ENCODE results near the gene PCNX2. TPM values are rescaled to one million over a fixed set of nuclear protein-coding genes. Genes with fewer than 3 reads are reported as not detected.

Gene PCNX2
- total RNA-seq, 6 experiments from 2014 or later: 9.9 to 15.6 (median 13.5) TPM

DNA sequence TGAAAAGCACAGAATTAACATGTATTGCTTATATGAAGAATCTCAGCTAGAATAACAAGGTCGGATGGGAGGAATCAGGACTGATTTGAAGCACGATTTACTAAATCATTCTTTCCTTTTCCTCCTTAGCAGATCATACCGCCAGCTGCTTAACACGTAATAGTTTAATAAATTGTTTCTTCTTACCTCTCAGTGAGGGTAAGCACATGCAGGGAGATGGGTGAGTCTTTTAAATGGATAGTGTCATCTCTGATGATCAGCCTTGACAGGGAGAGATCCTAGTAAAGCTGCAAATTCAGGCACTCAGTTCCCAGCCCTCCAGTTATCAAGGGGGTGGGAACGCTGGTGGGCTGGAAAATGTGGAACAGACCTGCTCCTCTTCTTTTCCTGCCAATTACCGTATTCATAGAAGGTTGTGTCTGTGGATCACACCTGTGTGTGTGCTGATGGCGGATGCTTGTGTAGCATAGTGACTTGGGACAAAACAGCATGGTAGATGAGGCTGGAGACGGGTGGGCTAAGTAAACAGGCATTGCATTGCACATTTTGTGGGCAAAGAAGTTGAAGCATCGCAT, 314.5 kb downstream of the PCNX2 start:
- H3K9me3 Mint-ChIP-seq: no peaks in the 10 kb centered on the region
- H3K27ac Mint-ChIP-seq: no peak overlapping the region
- no peak overlapping the region for H3K4me3 Mint-ChIP-seq
- H3K36me3 Mint-ChIP-seq (ENCODE audit: low read depth): peaks cover 31% of the 10 kb centered on the region
- DNase-seq: no peak
- H3K27me3 Mint-ChIP-seq (ENCODE audit: insufficient read depth): no peaks in the 10 kb centered on the region; the same call in 1 of the 2 replicates
- TF ChIP-seq, protein P1, sequence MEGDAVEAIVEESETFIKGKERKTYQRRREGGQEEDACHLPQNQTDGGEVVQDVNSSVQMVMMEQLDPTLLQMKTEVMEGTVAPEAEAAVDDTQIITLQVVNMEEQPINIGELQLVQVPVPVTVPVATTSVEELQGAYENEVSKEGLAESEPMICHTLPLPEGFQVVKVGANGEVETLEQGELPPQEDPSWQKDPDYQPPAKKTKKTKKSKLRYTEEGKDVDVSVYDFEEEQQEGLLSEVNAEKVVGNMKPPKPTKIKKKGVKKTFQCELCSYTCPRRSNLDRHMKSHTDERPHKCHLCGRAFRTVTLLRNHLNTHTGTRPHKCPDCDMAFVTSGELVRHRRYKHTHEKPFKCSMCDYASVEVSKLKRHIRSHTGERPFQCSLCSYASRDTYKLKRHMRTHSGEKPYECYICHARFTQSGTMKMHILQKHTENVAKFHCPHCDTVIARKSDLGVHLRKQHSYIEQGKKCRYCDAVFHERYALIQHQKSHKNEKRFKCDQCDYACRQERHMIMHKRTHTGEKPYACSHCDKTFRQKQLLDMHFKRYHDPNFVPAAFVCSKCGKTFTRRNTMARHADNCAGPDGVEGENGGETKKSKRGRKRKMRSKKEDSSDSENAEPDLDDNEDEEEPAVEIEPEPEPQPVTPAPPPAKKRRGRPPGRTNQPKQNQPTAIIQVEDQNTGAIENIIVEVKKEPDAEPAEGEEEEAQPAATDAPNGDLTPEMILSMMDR (IDR thresholded peaks at IDR 0.05): no peak
- peaks cover 25% of the 10 kb centered on the region for H3K4me1 Mint-ChIP-seq (ENCODE audit: low read depth)

DNA sequence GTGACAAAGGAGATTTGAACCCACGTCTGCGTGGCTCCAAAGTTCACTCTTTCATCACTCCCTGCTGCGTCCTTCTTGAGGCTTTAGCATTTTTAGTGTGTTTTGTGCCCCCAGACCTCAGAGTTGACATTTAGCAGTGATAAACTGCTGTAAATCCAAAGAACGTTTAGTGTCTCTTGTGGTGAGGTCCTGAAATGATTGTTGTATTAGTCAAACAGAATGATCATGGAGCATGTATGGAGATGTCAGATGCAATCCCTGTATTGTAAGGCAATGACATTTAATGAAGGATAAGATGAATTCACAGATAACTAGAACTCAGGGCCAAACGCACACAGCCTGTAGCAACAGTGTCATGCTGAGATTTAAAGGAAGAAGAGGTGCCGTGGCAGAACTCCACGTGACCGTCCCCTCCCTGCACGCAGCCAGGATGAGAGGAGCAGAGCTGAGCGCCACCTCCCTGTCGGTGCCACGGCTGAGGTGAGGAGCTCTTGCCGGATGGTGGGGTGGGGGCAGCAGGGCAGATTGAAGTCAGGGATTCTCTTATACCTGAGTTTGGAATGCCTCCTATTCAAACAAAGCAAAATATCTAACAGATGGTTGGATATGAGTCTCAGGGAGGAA, 315.1 kb downstream of the PCNX2 start:
- H3K4me3 Mint-ChIP-seq: no peak overlapping the region
- H3K27me3 Mint-ChIP-seq (ENCODE audit: insufficient read depth): no peaks in the 10 kb centered on the region; the same call in 1 of the 2 replicates

DNA sequence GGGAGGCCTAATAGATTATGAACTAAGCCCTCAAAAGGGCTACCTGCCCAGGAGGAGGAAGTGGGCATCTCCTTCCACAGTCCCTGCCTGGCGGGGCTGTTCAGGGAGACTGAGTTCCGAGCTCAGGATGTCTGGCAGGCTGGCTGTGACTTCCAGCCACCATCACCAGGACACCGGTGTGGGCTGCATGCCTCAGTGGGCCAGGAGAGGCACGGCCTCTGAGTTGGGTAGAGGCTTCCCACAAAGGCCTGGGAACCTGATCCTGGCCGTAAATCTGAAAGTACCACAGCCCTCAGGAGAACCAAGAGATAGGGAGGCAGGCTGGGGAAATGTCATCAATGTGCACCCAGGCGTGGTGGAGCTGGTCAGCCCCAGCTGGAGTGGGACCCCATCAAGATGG, 316.0 kb downstream of the PCNX2 start:
- no peaks in the 10 kb centered on the region; the same call in none of the 2 replicates for H3K27me3 Mint-ChIP-seq (ENCODE audit: insufficient read depth)

More for the DNA sequence above, 315.1 kb downstream of the PCNX2 start:
- TF ChIP-seq, protein P1 (IDR thresholded peaks at IDR 0.05): no peak
- no peaks in the 10 kb centered on the region for H3K9me3 Mint-ChIP-seq
- peaks cover 26% of the 10 kb centered on the region for H3K4me1 Mint-ChIP-seq (ENCODE audit: low read depth)
- peaks cover 28% of the 10 kb centered on the region for H3K36me3 Mint-ChIP-seq (ENCODE audit: low read depth)
- H3K27ac Mint-ChIP-seq: no peak overlapping the region; the same call in 1 of the 2 replicates
- no peak for DNase-seq

DNA sequence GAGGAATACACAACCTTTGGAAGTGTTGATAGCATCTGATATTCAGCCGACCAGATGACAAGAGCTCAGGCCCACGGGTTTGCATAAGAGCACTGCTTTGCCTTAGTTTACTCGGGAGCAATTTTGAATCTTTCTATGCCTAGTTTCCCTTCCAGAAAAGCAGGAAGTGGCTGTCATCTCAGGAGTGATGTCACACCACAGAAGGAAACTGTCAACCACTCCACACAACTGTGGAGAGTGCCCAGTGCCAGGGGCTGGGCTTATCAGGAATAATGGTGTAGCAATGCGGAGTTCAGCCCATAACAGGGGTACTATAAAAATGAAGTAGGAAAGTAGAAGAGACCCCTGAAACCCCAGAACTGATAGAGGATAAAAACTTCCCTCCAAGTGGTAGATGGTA, 316.7 kb downstream of the PCNX2 start:
- no peak overlapping the region for H3K27ac Mint-ChIP-seq
- TF ChIP-seq, protein P1 (IDR thresholded peaks at IDR 0.05): no peak
- no peak for DNase-seq
- H3K36me3 Mint-ChIP-seq (ENCODE audit: low read depth): peaks cover 38% of the 10 kb centered on the region
- H3K9me3 Mint-ChIP-seq: peaks cover 11% of the 10 kb centered on the region
- no peaks in the 10 kb centered on the region; the same call in none of the 2 replicates for H3K27me3 Mint-ChIP-seq (ENCODE audit: insufficient read depth)
- H3K4me1 Mint-ChIP-seq (ENCODE audit: low read depth): peaks cover 33% of the 10 kb centered on the region
- no peak overlapping the region for H3K4me3 Mint-ChIP-seq

More for the DNA sequence above, 316.0 kb downstream of the PCNX2 start:
- no peak for DNase-seq
- peaks cover 4% of the 10 kb centered on the region for H3K9me3 Mint-ChIP-seq
- TF ChIP-seq, protein P1 (IDR thresholded peaks at IDR 0.05): no peak
- H3K36me3 Mint-ChIP-seq (ENCODE audit: low read depth): peaks cover 33% of the 10 kb centered on the region
- no peak overlapping the region for H3K27ac Mint-ChIP-seq
- peaks cover 33% of the 10 kb centered on the region for H3K4me1 Mint-ChIP-seq (ENCODE audit: low read depth)
- no peak overlapping the region for H3K4me3 Mint-ChIP-seq

DNA sequence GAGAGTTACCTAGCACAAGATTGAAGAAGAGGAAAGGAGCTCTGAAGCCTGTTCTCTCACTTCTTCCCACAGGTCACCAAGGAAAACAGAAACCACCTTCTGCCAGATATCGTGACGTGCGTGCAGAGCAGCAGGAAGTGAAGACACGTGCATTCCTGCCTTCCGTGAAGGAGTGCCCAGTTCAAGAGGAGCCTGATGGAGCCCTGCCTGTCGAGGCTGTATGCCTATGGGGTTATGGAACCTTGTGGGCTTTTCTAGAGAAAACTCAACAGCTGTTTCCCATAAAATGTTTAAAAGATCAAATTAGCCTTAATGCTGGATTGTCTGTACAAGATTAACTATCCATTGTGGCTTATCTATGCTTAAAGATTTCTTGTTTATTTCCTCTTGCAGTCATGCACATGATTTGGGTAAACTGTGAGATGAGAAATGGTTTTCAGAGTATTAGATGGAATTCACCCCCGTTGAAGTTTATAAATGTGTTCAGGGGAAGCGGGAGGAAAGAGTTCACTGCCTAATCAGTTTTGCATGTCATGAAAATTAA, 317.4 kb downstream of the PCNX2 start:
- Mint-ChIP-seq H3K36me3 (ENCODE audit: low read depth) (peaks cover 43% of the 10 kb centered on the region), H3K27me3 (ENCODE audit: insufficient read depth) (no peaks in the 10 kb centered on the region; the same call in none of the 2 replicates), H3K27ac (no peak overlapping the region), H3K9me3 (peaks cover 18% of the 10 kb centered on the region), H3K4me3 (no peak overlapping the region), H3K4me1 (ENCODE audit: low read depth) (peaks cover 33% of the 10 kb centered on the region)
- TF ChIP-seq, protein P1 (IDR thresholded peaks at IDR 0.05): no peak
- no peak for DNase-seq
